ENCODE data around the gene ANKRD31.
"Not testable (repeated sequence)": the region's sequence is repeated elsewhere in the genome, so short reads cannot be mapped to it uniquely, and the experiment has no call there.

ANKRD31 gene

DNA sequence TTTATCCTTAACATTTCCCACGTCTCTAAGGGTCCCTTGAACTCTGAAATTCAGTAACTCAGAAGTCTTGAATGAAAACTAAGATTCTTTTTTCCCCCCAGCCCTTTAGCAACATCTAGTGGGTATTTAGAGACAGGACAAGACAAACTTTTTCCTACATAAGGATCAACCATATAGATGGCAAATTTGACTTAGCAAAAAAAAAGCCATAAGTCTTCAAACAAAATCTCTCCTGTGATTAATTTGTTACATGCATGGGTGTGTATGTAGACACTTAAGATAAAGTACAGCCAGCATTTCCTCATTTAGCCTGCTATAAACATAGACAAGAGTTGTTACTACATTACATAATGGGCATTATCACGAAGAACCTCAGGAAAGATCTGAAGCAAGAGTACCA is 29.1 kb upstream of the ANKRD31 start:
- Histone ChIP-seq H3K27me3 (ENCODE audit: control insufficient read depth, insufficient read depth, low read length) (no peaks in the 10 kb centered on the region), H3K36me3 (ENCODE audit: control insufficient read depth, insufficient read depth, low read length) (no peaks in the 10 kb centered on the region), H3K4me1 (ENCODE audit: control insufficient read depth, insufficient read depth, low read length) (no peaks in the 10 kb centered on the region), H3K4me3 (ENCODE audit: low read length) (no peak overlapping the region), H3K27ac (ENCODE audit: low read depth, low read length) (no peak overlapping the region), H3K9ac (ENCODE audit: low read length) (no peak overlapping the region)

DNA sequence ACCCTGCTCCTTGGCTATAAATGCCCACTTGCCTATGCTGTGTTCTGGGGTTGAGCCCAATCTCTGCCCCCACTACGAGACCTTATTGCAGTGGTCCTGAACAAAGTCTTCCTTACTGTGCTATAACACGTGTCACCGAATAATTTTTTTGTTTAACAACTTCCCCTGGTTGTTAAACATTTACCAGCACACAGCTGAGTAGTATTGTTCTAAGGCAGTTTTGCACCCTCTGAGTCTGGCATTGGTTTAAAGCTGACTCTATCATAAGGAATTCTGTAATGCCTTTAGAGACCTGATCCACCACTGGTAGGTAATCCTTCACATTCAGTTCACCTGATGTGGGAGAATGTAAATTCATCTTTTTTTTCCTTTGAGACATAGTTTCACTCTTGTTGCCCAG is 25.6 kb upstream of the ANKRD31 start:
- Histone ChIP-seq H3K36me3 (ENCODE audit: control insufficient read depth, insufficient read depth, low read length) (no peaks in the 10 kb centered on the region), H3K27me3 (ENCODE audit: control insufficient read depth, insufficient read depth, low read length) (no peaks in the 10 kb centered on the region), H3K9ac (ENCODE audit: low read length) (no peak overlapping the region), H3K4me1 (ENCODE audit: control insufficient read depth, insufficient read depth, low read length) (no peaks in the 10 kb centered on the region), H3K4me3 (ENCODE audit: low read length) (no peak overlapping the region), H3K27ac (ENCODE audit: low read depth, low read length) (no peak overlapping the region)

DNA sequence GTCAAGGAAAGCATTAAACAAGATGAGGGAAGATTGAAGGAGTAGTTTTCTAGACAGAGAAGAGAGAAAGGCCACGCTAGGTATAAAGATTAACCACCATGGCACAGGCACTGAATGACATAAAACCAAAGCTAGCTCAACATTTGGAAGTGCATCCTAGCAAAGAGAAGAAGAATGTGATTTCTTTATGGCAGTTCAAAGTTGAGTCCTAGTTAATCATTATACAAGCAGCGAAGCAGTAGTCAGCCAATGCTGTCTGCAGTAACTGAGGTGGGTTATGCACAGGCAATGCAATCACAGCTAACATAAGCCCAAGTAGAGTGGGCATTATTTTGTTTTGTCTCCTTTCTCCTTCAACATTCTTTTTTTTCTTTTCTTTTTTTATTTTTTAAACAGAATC is 24.0 kb upstream of the ANKRD31 start:
- no peak overlapping the region for H3K27ac ChIP-seq (ENCODE audit: low read depth, low read length)
- H3K27me3 ChIP-seq (ENCODE audit: control insufficient read depth, insufficient read depth, low read length): no peaks in the 10 kb centered on the region
- H3K4me1 ChIP-seq (ENCODE audit: control insufficient read depth, insufficient read depth, low read length): no peaks in the 10 kb centered on the region
- no peak overlapping the region for H3K9ac ChIP-seq (ENCODE audit: low read length)
- no peaks in the 10 kb centered on the region for H3K36me3 ChIP-seq (ENCODE audit: control insufficient read depth, insufficient read depth, low read length)
- no peak overlapping the region for H3K4me3 ChIP-seq (ENCODE audit: low read length)

DNA sequence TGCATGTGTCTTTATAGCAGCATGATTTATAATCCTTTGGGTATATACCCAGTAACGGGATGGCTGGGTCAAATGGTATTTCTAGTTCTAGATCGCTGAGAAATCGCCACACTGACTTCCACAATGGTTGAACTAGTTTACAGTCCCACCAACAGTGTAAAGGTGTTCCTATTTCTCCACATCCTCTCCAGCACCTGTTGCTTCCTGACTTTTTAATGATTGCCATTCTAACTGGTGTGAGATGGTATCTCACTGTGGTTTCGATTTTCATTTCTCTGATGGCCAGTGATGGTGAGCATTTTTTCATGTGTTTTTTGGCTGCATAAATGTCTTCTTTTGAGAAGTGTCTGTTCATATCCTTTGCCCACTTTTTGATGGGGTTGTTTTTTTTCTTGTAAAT is 13.8 kb upstream of the ANKRD31 start:
- not testable (repeated sequence) for H3K27me3 ChIP-seq (ENCODE audit: control insufficient read depth, insufficient read depth, low read length); H3K36me3 ChIP-seq (ENCODE audit: control insufficient read depth, insufficient read depth, low read length); H3K4me3 ChIP-seq (ENCODE audit: low read length); H3K27ac ChIP-seq (ENCODE audit: low read depth, low read length); H3K4me1 ChIP-seq (ENCODE audit: control insufficient read depth, insufficient read depth, low read length); H3K9ac ChIP-seq (ENCODE audit: low read length)

DNA sequence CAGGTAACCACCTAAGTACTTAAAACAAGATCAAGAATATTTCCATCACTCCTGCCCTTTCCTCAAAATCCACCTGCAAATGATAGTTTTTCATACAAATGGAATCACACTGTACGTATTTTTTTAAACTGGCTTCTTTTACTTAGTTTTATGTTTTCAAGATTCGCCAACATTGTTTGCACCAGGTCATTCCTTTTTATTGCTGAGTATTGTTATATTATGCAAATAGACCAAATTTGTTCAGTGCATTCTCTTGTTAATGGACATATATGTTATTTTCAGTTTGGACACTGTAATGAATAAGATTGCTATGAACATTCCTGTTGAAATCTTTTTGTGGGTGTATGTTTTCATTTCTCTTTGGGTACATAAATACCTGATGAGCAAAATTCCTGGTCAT is 8.3 kb upstream of the ANKRD31 start:
- Histone ChIP-seq H3K27ac (ENCODE audit: low read depth, low read length) (no peak overlapping the region), H3K4me1 (ENCODE audit: control insufficient read depth, insufficient read depth, low read length) (no peaks in the 10 kb centered on the region), H3K9ac (ENCODE audit: low read length) (no peak overlapping the region), H3K4me3 (ENCODE audit: low read length) (no peak overlapping the region), H3K27me3 (ENCODE audit: control insufficient read depth, insufficient read depth, low read length) (no peaks in the 10 kb centered on the region), H3K36me3 (ENCODE audit: control insufficient read depth, insufficient read depth, low read length) (no peaks in the 10 kb centered on the region)

DNA sequence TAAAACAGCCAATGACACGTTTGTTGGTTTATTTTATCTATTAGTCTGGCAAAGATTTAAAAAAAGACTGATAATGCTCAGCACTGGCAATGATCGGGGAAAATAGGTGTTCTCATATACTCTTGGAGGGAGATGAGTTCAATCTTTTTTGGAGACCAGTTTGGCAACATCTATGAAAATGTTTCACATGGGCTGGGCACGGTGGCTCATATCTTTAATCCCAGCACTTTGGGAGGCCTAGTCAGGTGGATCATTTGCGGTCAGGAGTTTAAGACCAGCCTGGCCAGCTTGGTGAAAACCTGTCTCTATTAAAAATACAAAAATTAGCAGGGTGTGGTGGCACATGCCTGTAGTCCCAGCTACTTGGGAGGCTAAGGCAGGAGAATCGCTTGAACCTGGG is 6.8 kb upstream of the ANKRD31 start:
- Histone ChIP-seq H3K36me3 (ENCODE audit: control insufficient read depth, insufficient read depth, low read length) (no peaks in the 10 kb centered on the region), H3K27ac (ENCODE audit: low read depth, low read length) (no peak overlapping the region), H3K27me3 (ENCODE audit: control insufficient read depth, insufficient read depth, low read length) (no peaks in the 10 kb centered on the region), H3K4me3 (ENCODE audit: low read length) (no peak overlapping the region), H3K9ac (ENCODE audit: low read length) (no peak overlapping the region), H3K4me1 (ENCODE audit: control insufficient read depth, insufficient read depth, low read length) (no peaks in the 10 kb centered on the region)

DNA sequence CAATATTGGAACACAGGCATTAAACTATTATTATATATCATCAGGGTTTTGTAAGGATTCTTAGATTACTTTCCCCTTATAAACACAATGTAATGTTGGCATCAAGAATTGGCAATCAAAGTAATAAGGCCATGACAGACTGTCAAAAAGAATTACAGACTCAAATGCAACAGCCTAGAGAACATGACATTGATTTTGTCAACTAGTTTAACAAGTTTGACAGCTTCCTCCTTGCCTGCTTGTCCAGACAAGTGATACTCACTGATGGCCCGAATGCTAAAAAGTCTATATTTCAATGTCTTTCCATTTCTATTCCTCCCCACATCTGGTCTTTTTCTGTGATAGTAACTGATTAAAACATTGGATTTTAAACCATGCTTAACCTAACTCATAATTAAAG is 6.4 kb upstream of the ANKRD31 start:
- no peak overlapping the region for H3K9ac ChIP-seq (ENCODE audit: low read length)
- H3K36me3 ChIP-seq (ENCODE audit: control insufficient read depth, insufficient read depth, low read length): no peaks in the 10 kb centered on the region
- H3K27ac ChIP-seq (ENCODE audit: low read depth, low read length): no peak overlapping the region
- no peaks in the 10 kb centered on the region for H3K27me3 ChIP-seq (ENCODE audit: control insufficient read depth, insufficient read depth, low read length)
- H3K4me1 ChIP-seq (ENCODE audit: control insufficient read depth, insufficient read depth, low read length): no peaks in the 10 kb centered on the region
- no peak overlapping the region for H3K4me3 ChIP-seq (ENCODE audit: low read length)

DNA sequence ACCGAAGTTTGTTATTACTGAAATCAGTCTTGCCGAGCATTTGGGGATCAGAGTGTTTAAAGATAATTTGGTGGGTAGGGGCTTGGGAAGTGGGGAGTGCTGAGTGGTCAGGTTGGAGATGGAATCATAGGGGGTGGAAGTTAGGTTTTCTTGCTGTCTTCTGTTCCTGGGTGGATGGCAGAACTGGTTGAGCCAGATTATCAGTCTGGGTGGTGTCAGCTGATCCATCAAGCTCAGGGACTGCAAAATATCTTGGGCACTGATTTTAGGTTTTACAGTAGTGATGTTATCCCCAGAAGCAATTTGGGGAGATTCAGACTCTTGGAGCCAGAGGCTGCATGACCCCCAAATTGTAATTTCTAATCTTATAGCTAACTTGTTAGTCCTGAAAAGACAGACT is 5.4 kb upstream of the ANKRD31 start:
- Histone ChIP-seq H3K4me1 (ENCODE audit: control insufficient read depth, insufficient read depth, low read length) (no peaks in the 10 kb centered on the region), H3K36me3 (ENCODE audit: control insufficient read depth, insufficient read depth, low read length) (no peaks in the 10 kb centered on the region)

DNA sequence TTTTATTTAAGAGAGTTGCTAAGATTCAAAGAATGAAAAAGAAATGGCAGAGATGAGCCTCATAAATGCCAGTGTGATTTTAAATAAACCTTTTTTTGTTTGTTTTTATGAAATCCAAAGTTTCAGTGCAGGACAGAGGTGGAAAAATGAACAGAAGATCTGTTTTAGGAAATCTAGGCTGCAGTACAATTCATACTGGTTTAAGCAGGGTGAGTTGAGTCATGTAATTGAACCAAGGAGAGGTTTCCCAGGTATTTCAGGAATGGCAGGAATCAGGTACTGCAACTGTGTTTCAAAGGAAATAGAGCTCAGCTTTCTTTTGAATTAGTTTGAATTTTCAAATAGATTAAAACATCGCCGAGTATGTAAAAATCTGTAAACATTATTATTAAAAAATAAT is 3.0 kb upstream of the ANKRD31 start:
- no peak overlapping the region for H3K9ac ChIP-seq (ENCODE audit: low read length)
- no peaks in the 10 kb centered on the region for H3K27me3 ChIP-seq (ENCODE audit: control insufficient read depth, insufficient read depth, low read length)
- H3K36me3 ChIP-seq (ENCODE audit: control insufficient read depth, insufficient read depth, low read length): no peaks in the 10 kb centered on the region
- H3K4me1 ChIP-seq (ENCODE audit: control insufficient read depth, insufficient read depth, low read length): no peaks in the 10 kb centered on the region
- H3K4me3 ChIP-seq (ENCODE audit: low read length): no peak overlapping the region
- no peak overlapping the region for H3K27ac ChIP-seq (ENCODE audit: low read depth, low read length)

More for the DNA sequence above, 5.4 kb upstream of the ANKRD31 start:
- Histone ChIP-seq H3K4me3 (ENCODE audit: low read length) (no peak overlapping the region), H3K27ac (ENCODE audit: low read depth, low read length) (no peak overlapping the region), H3K27me3 (ENCODE audit: control insufficient read depth, insufficient read depth, low read length) (no peaks in the 10 kb centered on the region), H3K9ac (ENCODE audit: low read length) (no peak overlapping the region)

DNA sequence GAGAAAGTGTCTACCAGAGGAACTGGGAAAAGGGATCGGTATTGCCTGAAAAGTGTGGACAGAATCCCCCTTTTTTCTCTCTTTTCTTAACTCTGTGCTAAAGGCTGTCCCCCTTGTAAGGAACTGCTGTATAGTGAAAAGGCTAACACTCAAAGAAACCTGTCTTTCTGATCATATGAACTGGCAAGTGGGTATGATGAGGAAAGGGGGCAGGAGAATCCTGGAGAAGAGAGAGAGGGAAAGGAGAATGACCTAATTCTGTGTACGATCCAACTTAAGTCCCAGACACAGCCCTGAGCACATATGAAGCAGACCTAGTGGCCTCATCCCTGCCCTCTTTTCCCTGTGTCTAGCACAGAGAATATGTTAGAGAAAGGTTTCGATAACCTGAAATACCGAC is 967 bp downstream of the ANKRD31 start:
- no peak overlapping the region for H3K27ac ChIP-seq (ENCODE audit: low read depth, low read length)
- no peak overlapping the region for H3K9ac ChIP-seq (ENCODE audit: low read length)
- H3K36me3 ChIP-seq (ENCODE audit: control insufficient read depth, insufficient read depth, low read length): no peaks in the 10 kb centered on the region
- no peaks in the 10 kb centered on the region for H3K4me1 ChIP-seq (ENCODE audit: control insufficient read depth, insufficient read depth, low read length)
- no peak overlapping the region for H3K4me3 ChIP-seq (ENCODE audit: low read length)
- H3K27me3 ChIP-seq (ENCODE audit: control insufficient read depth, insufficient read depth, low read length): no peaks in the 10 kb centered on the region

DNA sequence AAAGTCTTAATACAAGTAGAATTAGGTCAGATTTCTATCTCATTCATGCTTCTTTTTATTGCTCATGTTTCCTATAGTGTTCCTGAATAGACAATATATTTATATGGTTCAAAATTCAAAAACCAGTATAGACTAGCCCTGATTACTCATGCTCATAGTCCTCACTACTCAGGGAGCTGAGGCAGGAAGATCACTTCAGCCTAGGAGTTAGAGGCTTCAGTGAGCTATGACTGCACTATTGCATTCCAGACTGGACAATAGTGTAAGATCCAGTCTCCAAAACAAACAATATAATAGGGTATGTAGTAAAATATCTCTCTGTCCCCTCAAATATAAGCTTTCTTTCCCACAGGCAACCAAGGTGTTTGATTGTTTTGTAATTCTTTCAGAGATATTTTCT is 2.4 kb downstream of the ANKRD31 start:
- Histone ChIP-seq H3K36me3 (ENCODE audit: control insufficient read depth, insufficient read depth, low read length) (no peaks in the 10 kb centered on the region), H3K27me3 (ENCODE audit: control insufficient read depth, insufficient read depth, low read length) (no peaks in the 10 kb centered on the region), H3K4me3 (ENCODE audit: low read length) (no peak overlapping the region), H3K27ac (ENCODE audit: low read depth, low read length) (no peak overlapping the region), H3K9ac (ENCODE audit: low read length) (no peak overlapping the region), H3K4me1 (ENCODE audit: control insufficient read depth, insufficient read depth, low read length) (no peaks in the 10 kb centered on the region)

DNA sequence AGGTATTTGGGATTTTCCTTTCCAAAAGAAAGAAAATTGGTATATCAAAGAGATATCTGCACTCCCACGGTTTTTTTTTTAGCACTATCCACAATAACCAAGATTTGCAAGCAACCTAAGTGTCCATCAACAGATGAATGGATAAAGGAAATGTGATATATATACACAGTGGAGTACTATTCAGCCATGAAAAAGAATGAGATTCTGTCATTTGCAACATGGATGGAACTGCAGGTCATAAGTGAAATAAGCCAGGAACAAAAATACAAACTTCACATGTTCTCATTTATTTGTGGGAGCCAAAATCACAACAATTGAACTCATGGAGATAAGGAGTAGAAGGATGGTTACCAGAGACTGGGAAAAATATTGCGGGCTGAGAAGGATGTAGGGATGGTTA is 9.8 kb downstream of the ANKRD31 start:
- no peaks in the 10 kb centered on the region for H3K27me3 ChIP-seq (ENCODE audit: control insufficient read depth, insufficient read depth, low read length)
- H3K27ac ChIP-seq (ENCODE audit: low read depth, low read length): no peak overlapping the region
- no peaks in the 10 kb centered on the region for H3K4me1 ChIP-seq (ENCODE audit: control insufficient read depth, insufficient read depth, low read length)
- no peaks in the 10 kb centered on the region for H3K36me3 ChIP-seq (ENCODE audit: control insufficient read depth, insufficient read depth, low read length)
- no peak overlapping the region for H3K9ac ChIP-seq (ENCODE audit: low read length)
- H3K4me3 ChIP-seq (ENCODE audit: low read length): no peak overlapping the region

DNA sequence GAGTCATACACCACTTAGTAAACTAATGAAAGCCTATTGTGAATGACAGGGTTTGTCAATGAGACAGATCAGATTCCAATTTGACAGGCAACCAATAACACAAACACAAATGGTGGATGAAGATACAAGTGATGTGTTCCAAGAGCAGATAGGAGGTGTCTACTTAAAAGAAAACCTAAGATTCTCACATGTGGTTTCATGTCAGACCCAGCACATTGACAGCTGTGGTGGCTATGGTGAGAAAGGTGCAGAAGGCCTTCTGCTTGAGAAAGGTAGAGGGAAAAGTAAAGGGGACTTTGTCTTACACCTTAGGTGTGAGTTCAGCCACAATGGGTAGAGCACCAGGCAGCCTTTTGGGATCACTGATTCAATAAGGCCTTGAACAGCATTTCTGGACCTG is 11.2 kb downstream of the ANKRD31 start:
- no peak overlapping the region for H3K4me3 ChIP-seq (ENCODE audit: low read length)
- H3K4me1 ChIP-seq (ENCODE audit: control insufficient read depth, insufficient read depth, low read length): no peaks in the 10 kb centered on the region
- H3K27ac ChIP-seq (ENCODE audit: low read depth, low read length): no peak overlapping the region
- H3K27me3 ChIP-seq (ENCODE audit: control insufficient read depth, insufficient read depth, low read length): no peaks in the 10 kb centered on the region
- H3K36me3 ChIP-seq (ENCODE audit: control insufficient read depth, insufficient read depth, low read length): no peaks in the 10 kb centered on the region
- H3K9ac ChIP-seq (ENCODE audit: low read length): no peak overlapping the region

DNA sequence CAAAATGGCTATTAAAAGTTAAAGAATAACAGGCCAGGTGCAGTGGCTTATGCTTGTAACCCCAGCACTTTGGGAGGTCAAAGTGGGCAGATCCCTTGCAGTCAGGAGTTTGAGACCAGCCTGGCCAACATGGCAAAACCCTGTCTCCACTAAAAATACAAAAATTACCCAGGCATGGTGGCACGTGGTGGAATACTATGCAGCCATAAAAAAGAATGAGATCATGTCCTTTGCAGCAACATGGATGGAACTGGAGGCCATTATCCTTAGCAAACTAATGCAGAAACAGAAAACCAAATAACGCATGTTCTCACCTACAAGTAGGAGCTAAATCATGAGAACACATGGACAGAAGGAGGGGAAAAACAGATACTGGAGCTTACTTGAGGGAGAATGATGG is 15.9 kb downstream of the ANKRD31 start:
- H3K4me1 ChIP-seq (ENCODE audit: control insufficient read depth, insufficient read depth, low read length); H3K36me3 ChIP-seq (ENCODE audit: control insufficient read depth, insufficient read depth, low read length): not testable (repeated sequence)

More for the DNA sequence above, 15.9 kb downstream of the ANKRD31 start:
- H3K27me3 ChIP-seq (ENCODE audit: control insufficient read depth, insufficient read depth, low read length); H3K27ac ChIP-seq (ENCODE audit: low read depth, low read length); H3K4me3 ChIP-seq (ENCODE audit: low read length); H3K9ac ChIP-seq (ENCODE audit: low read length): not testable (repeated sequence)
